H1 (cell line): ENCODE results near the gene KLHL33. TPM values are rescaled to one million over a fixed set of nuclear protein-coding genes. Genes with fewer than 3 reads are reported as not detected.

Source experiments
- CTCF ChIA-PET: fragments of 300-600 bp; sonication (Branson Sonifier 250); formaldehyde crosslinking; loops from one replicate; lab custom pipeline; 2021; ENCODE audit not compliant: partially characterized antibody; lab: Charles Lee
- POLR2A ChIA-PET: fragments of 300-600 bp; sonication (Branson Sonifier 250); formaldehyde crosslinking; loops from one replicate; lab custom pipeline; 2021; ENCODE audit warnings: inconsistent platforms; ENCODE audit not compliant: partially characterized antibody; lab: Charles Lee
- DNase-seq, 2 experiments: peaks; one replicate each; pipeline versions ENCODE4 v3.0.0 to v3.0.0-alpha.2; 2010 to 2022; ENCODE audit warnings: low spot score in 2 of 2, low read depth in 1 of 2, mixed read lengths in 1 of 2
- FAIRE-seq: peaks from 2 replicates; lab custom pipeline; 2011; peaks lifted over from hg19 to GRCh38; lab: Jason Lieb, UNC
- H2AFZ ChIP-seq: 2 replicates; pipeline ENCODE4 v1.8.1; 2012; ENCODE audit warnings: low read length, inconsistent platforms
- H2AK5ac ChIP-seq: 2 replicates; pipeline ENCODE4 v1.6.1; 2013; ENCODE audit warnings: low read depth, low read length
- H2BK120ac ChIP-seq: replicated peaks from 2 replicates; pipeline ENCODE3; 2013; ENCODE audit warnings: low read depth, low read length, inconsistent platforms
- H2BK12ac ChIP-seq: 2 replicates; pipeline ENCODE4 v1.6.1; 2013; ENCODE audit warnings: low read depth, low read length
- H2BK15ac ChIP-seq: 2 replicates; pipeline ENCODE4 v1.6.1; 2013; ENCODE audit warnings: low read length
- H2BK20ac ChIP-seq: 2 replicates; pipeline ENCODE4 v1.6.1; 2013; ENCODE audit warnings: low read length
- H2BK5ac ChIP-seq: 2 replicates; pipeline ENCODE4 v1.6.1; 2013; ENCODE audit warnings: low read depth, low read length
- H3K14ac ChIP-seq: 2 replicates; pipeline ENCODE4 v1.6.1; 2013; ENCODE audit warnings: inconsistent platforms; ENCODE audit not compliant: insufficient read length
- H3K18ac ChIP-seq: 2 replicates; pipeline ENCODE4 v1.6.1; 2013; ENCODE audit warnings: low read length; ENCODE audit errors: extremely low read depth
- H3K23ac ChIP-seq: 2 replicates; pipeline ENCODE4 v1.6.1; 2013; ENCODE audit warnings: inconsistent platforms; ENCODE audit not compliant: insufficient read length
- H3K23me2 ChIP-seq: 2 replicates; pipeline ENCODE4 v1.6.1; 2013; ENCODE audit warnings: low read depth, low read length
- H3K27ac ChIP-seq: 2 replicates; pipeline ENCODE4 v1.6.1; 2011; ENCODE audit warnings: low read depth, low read length, inconsistent platforms
- H3K27me3 ChIP-seq, 4 experiments: replicated peaks in 1 of 4; 1 replicate in 1 of 4; 2 replicates in 3 of 4; pipeline versions ENCODE4 v1.6.1 to v1.8.1; 2011 to 2013; ENCODE audit warnings: low read length in 3 of 4, mild to moderate bottlenecking in 3 of 4, inconsistent platforms in 2 of 4, mixed read lengths in 2 of 4, moderate library complexity in 1 of 4; ENCODE audit not compliant: control insufficient read depth in 3 of 4, insufficient read depth in 3 of 4; ENCODE audit errors: extremely low read depth in 1 of 4
- H3K36me3 ChIP-seq, 4 experiments: 2 replicates each; pipeline versions ENCODE4 v1.6.1 to v1.8.1; 2011 to 2013; ENCODE audit warnings: mild to moderate bottlenecking in 4 of 4, low read length in 3 of 4, moderate library complexity in 2 of 4, control low read depth in 1 of 4, inconsistent platforms in 1 of 4; ENCODE audit not compliant: insufficient read depth in 4 of 4, control insufficient read depth in 2 of 4
- H3K4ac ChIP-seq: replicated peaks from 2 replicates; pipeline ENCODE3; 2013; ENCODE audit warnings: low read length, low read depth, mixed read lengths, inconsistent platforms; ENCODE audit not compliant: insufficient read length
- H3K4me1 ChIP-seq, 4 experiments: replicated peaks in 1 of 4; 1 replicate in 1 of 4; 2 replicates in 3 of 4; pipeline versions ENCODE4 v1.6.1 to v1.8.1; 2011 to 2013; ENCODE audit warnings: low read length in 3 of 4, inconsistent platforms in 2 of 4, mixed read lengths in 1 of 4; ENCODE audit not compliant: insufficient read depth in 4 of 4, control insufficient read depth in 3 of 4
- H3K4me2 ChIP-seq, 2 experiments: 2 replicates each; pipeline versions ENCODE4 v1.6.1 to v1.8.1; 2011 to 2013; ENCODE audit warnings: low read depth in 2 of 2, low read length in 2 of 2, control low read depth in 1 of 2, inconsistent platforms in 1 of 2, mild to moderate bottlenecking in 1 of 2; ENCODE audit not compliant: insufficient read depth in 1 of 2
- H3K4me3 ChIP-seq, 4 experiments: fragments of 200-600, 300-600 bp in 1 of 4; sonication (generic), shearing (Covaris generic), sonication (Bioruptor Twin) in 1 of 4; 2 replicates each; pipeline versions ENCODE4 v1.5.1 to v1.8.1; 2011 to 2016; ENCODE audit warnings: low read length in 4 of 4, low read depth in 3 of 4, control low read depth in 2 of 4, inconsistent platforms in 2 of 4, mild to moderate bottlenecking in 2 of 4, mixed read lengths in 1 of 4, moderate library complexity in 1 of 4; ENCODE audit not compliant: insufficient read depth in 2 of 4; ENCODE audit errors: extremely low read depth in 1 of 4
- H3K56ac ChIP-seq: replicated peaks from 2 replicates; pipeline ENCODE3; 2013; ENCODE audit warnings: low read depth, mild to moderate bottlenecking, mixed read lengths, low read length, inconsistent platforms; ENCODE audit not compliant: insufficient read length
- H3K79me1 ChIP-seq: 2 replicates; pipeline ENCODE4 v1.6.1; 2013; ENCODE audit warnings: low read depth, low read length, control low read depth
- H3K79me2 ChIP-seq, 2 experiments: 2 replicates each; pipeline versions ENCODE4 v1.6.1 to v1.8.1; 2012 to 2013; ENCODE audit warnings: low read length in 2 of 2, mild to moderate bottlenecking in 2 of 2, inconsistent platforms in 1 of 2; ENCODE audit not compliant: insufficient read depth in 2 of 2, control insufficient read depth in 1 of 2
- H3K9ac ChIP-seq, 4 experiments: replicated peaks in 1 of 4; 1 replicate in 1 of 4; 2 replicates in 3 of 4; pipeline versions ENCODE4 v1.6.1 to v1.8.1; 2011 to 2013; ENCODE audit warnings: low read depth in 3 of 4, low read length in 3 of 4, control low read depth in 2 of 4, mild to moderate bottlenecking in 2 of 4, moderate library complexity in 2 of 4, inconsistent platforms in 1 of 4; ENCODE audit errors: extremely low read depth in 1 of 4
- H3K9me3 ChIP-seq, 2 experiments: 2 replicates each; pipeline versions ENCODE4 v1.6.1 to v1.8.1; 2012 to 2013; ENCODE audit warnings: mild to moderate bottlenecking in 2 of 2, moderate library complexity in 2 of 2, control low read depth in 1 of 2, inconsistent platforms in 1 of 2, low read depth in 1 of 2, low read length in 1 of 2, mixed read lengths in 1 of 2; ENCODE audit not compliant: insufficient read depth in 2 of 2
- H4K20me1 ChIP-seq, 2 experiments: replicated peaks in 1 of 2; 2 replicates each; pipeline versions ENCODE3 to v1.8.1; 2011 to 2013; ENCODE audit warnings: inconsistent platforms in 2 of 2, low read length in 2 of 2, mild to moderate bottlenecking in 1 of 2; ENCODE audit not compliant: insufficient read depth in 2 of 2, control insufficient read depth in 1 of 2
- H4K5ac ChIP-seq: 2 replicates; pipeline ENCODE4 v1.6.1; 2013; ENCODE audit warnings: low read length, low read depth, mixed read lengths, inconsistent platforms; ENCODE audit not compliant: insufficient read length
- H4K8ac ChIP-seq: 2 replicates; pipeline ENCODE4 v1.8.0; 2013; ENCODE audit warnings: mild to moderate bottlenecking, moderate library complexity, low read length, inconsistent platforms; ENCODE audit not compliant: insufficient read depth; ENCODE audit errors: extremely low read depth
- H4K91ac ChIP-seq: replicated peaks from 2 replicates; pipeline ENCODE3; 2013; ENCODE audit warnings: low read length, mixed read lengths, inconsistent platforms; ENCODE audit not compliant: insufficient read length
- ASH2L ChIP-seq: fragments of 200-600, 300-600 bp; sonication (generic); IDR thresholded peaks from one replicate; pipeline ENCODE4 v1.7.1; 2017; ENCODE audit warnings: low read length
- CTCF ChIP-seq, 3 experiments: IDR thresholded peaks; 1 replicate in 2 of 3; 2 replicates in 1 of 3; pipeline versions ENCODE4 v1.5.1 to v1.6.1; 2011; ENCODE audit warnings: low read length in 3 of 3, mild to moderate bottlenecking in 3 of 3, inconsistent platforms in 2 of 3, low read depth in 1 of 3, moderate library complexity in 1 of 3; ENCODE audit not compliant: insufficient read depth in 1 of 3; ENCODE audit errors: control extremely low read depth in 1 of 3
- KDM4A ChIP-seq: IDR thresholded peaks from one replicate; pipeline ENCODE4 v1.7.1; 2012; ENCODE audit warnings: low read depth, mild to moderate bottlenecking, moderate library complexity, low read length, inconsistent platforms; ENCODE audit not compliant: severe bottlenecking
- POLR2A ChIP-seq, 2 experiments: IDR thresholded peaks; 1 replicate in 1 of 2; 2 replicates in 1 of 2; pipeline ENCODE4 v1.6.1; 2011; ENCODE audit warnings: low read depth in 2 of 2, low read length in 2 of 2, mild to moderate bottlenecking in 2 of 2; ENCODE audit errors: control extremely low read depth in 1 of 2
- SUZ12 ChIP-seq: fragments of 200-600 bp; sonication (generic); IDR thresholded peaks from 2 replicates; pipeline ENCODE4 v1.6.1; 2012; ENCODE audit warnings: mild to moderate bottlenecking, inconsistent platforms, low read length, moderate library complexity, mixed read lengths
- WGBS, 2 experiments: shearing (Covaris generic) in 1 of 2; methylation state at CpG; one replicate each; pipeline versions ENCODE4 v1.1.6 to v1.1.7; 2013 to 2015; ENCODE audit warnings: low lambda C conversion rate in 2 of 2, mixed read lengths in 2 of 2, inconsistent platforms in 1 of 2, low coverage in 1 of 2, missing lambda C conversion rate in 1 of 2; ENCODE audit not compliant: insufficient replicate concordance in 2 of 2, insufficient coverage in 1 of 2, insufficient read length in 1 of 2; ENCODE audit errors: extremely low coverage in 1 of 2, missing lambda C conversion rate in 1 of 2; 5-methylcytosine and 5-hydroxymethylcytosine counted together
- polyA plus RNA-seq, 7 experiments: library from polyadenylated mRNA; depleted of rRNA in 3 of 7; stranded (reverse) in 5 of 7; unstranded in 2 of 7; fragments of >200 nt in 5 of 7; fragments of 200-250 nt in 2 of 7; gene quantifications; 1 replicate in 5 of 7; 2 replicates in 1 of 7; 4 replicates in 1 of 7; pipeline versions ENCODE4 v1.2.1 to v1.2.3, GENCODE V29; 2011 to 2013; ENCODE audit warnings: missing spikeins in 2 of 7, mixed read lengths in 2 of 7
- total RNA-seq: library from RNA; stranded (reverse); fragmentation: NEBNext Ultra II Directional; extraction: Animal tissue kit (Norgen Biotek cat#: 25700); gene quantifications from 2 replicates; pipeline ENCODE4 v1.2.1, GENCODE V29; 2021
- TF ChIP-seq, protein P1 (sequence below): IDR thresholded peaks from 2 replicates; pipeline ENCODE4 v1.6.1; 2012; ENCODE audit warnings: inconsistent platforms

Gene KLHL33
- total and polyA plus RNA-seq, 2 of the 8 experiments (the other 6 are each of a cell fraction or from before 2014, with no cell fraction given): 0.11 to 0.17 TPM

DNA sequence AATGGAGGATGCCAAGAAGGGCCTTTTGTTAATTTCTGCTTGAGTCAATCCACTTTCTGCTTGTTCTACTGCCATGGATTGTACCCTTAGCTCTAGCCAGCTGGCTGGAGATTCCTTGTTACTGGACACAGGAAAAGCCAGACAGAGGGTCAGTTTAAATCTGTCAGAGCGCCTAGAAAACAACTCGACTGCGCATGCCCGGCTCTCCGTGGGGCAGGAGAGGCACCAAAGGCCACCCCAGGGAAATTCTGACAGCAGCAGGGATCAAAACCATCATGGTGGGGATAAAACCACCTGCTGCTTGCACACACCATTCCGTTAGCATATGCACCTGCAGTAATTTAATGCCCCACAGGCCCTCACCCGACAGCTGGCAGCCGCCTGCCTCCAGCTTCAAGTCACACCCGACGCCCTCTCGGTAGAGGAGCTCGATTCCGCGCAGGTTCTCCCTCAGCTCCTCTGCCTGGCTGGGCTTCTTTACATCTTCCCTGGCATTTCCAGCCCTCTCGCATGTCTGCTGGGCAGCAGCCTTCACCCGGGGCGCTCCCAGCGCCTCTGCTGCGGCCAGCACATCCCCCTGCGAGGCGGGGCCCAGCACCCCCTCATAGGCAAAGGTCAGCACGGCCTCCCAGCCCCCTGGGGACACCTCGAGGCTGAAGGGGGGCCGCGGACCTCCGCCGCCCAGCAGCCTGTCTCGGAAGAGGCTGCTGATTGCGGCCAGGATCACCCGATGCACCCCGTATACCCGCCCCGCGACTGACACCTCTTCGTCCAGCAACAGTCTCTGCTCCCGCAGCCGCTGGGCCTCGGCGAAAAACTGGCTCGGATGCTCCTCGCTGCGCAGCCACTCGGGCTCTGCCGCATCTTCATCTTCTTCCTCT is 1.0 kb downstream of the KLHL33 start:
- no peak overlapping the region for H3K56ac ChIP-seq
- no peak overlapping the region for H4K5ac ChIP-seq
- peak overlapping the region; percentile 36 to 70 for H3K4me2 ChIP-seq
- ChIA-PET CTCF (interaction anchor here (0.7 to 3.2 kb wide), 5 partner anchors 13 to 107 kb away, joined by 3 to 17 read pairs (median 4); no protein-coding TSS in a partner anchor), POLR2A (interaction anchor here (0.9 to 6.0 kb wide), 5 partner anchors 13 to 148 kb away, joined by 3 to 54 read pairs (median 9); partner anchors contain the start of genes APEX1, OSGEP and PNP)
- no peak overlapping the region for H3K14ac ChIP-seq
- H2BK5ac ChIP-seq: no peak overlapping the region
- H3K9ac ChIP-seq: 0 out of 7 replicates have a peak overlapping the region, but pooled peaks of 1 of the 4 experiments have one; percentile 10
- H3K27me3 ChIP-seq: peaks cover 0 to 20% (median 14%) of the 10 kb centered on the region in 4 experiments; a peak in 5 of 7 replicates
- H3K18ac ChIP-seq: no peak overlapping the region
- no peaks in the 10 kb centered on the region for H3K79me1 ChIP-seq
- DNase-seq (peak in 1 of 2 experiments; percentile 61), FAIRE-seq (no peak)
- no peaks in the 10 kb centered on the region for H4K20me1 ChIP-seq
- no peak overlapping the region for H2AK5ac ChIP-seq
- H3K23ac ChIP-seq: no peak overlapping the region
- H3K27ac ChIP-seq: no peak overlapping the region
- peaks cover 4 to 10% (median 9%) of the 10 kb centered on the region in 4 experiments; a peak in 6 of 7 replicates for H3K4me1 ChIP-seq
- TF ChIP-seq SUZ12: peak; percentile 26; the same call in 1 of the 2 replicates
- no peak for TF ChIP-seq CTCF (IDR thresholded peaks at IDR 0.05; ENCODE audit: control extremely low read depth in 1 of 3, insufficient read depth in 1 of 3, low read depth in 1 of 3, low read length in 3 of 3)
- TF ChIP-seq ASH2L: peak; percentile 34
- TF ChIP-seq, protein P1, sequence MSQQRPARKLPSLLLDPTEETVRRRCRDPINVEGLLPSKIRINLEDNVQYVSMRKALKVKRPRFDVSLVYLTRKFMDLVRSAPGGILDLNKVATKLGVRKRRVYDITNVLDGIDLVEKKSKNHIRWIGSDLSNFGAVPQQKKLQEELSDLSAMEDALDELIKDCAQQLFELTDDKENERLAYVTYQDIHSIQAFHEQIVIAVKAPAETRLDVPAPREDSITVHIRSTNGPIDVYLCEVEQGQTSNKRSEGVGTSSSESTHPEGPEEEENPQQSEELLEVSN: 0 out of 2 replicates have a peak, but pooled peaks have one; percentile 5
- TF ChIP-seq POLR2A (IDR thresholded peaks at IDR 0.05; ENCODE audit: control extremely low read depth in 1 of 2, low read depth in 2 of 2, low read length in 2 of 2): no peak
- TF ChIP-seq KDM4A: peak; percentile 86
- no peaks in the 10 kb centered on the region for H3K36me3 ChIP-seq
- H2BK12ac ChIP-seq: no peak overlapping the region
- H2BK20ac ChIP-seq: no peak overlapping the region
- H3K9me3 ChIP-seq: no peaks in the 10 kb centered on the region
- H3K79me2 ChIP-seq: no peaks in the 10 kb centered on the region
- H2BK15ac ChIP-seq: no peak overlapping the region; the same call in 1 of the 2 replicates
- WGBS, 2 experiments: 23% methylated on average over 40 of the region's 44 CpGs; no CpG with 5 or more reads in 1 of the 2 experiments
- no peak overlapping the region for H2BK120ac ChIP-seq
- no peak overlapping the region for H3K4ac ChIP-seq
- peak overlapping the region; percentile 37; the same call in 1 of the 2 replicates for H2AFZ ChIP-seq
- H3K4me3 ChIP-seq: peak overlapping the region; percentile 21 to 61 (median 32); a peak in 7 of 8 replicates
- H4K91ac ChIP-seq: no peak overlapping the region
- peak overlapping the region; percentile 41; the same call in 1 of the 2 replicates for H4K8ac ChIP-seq
- no peaks in the 10 kb centered on the region for H3K23me2 ChIP-seq
